A204.1 (cell line): ENCODE measurements around the gene FBXW9.
A peak's percentile ranks its signal among the peaks of the same experiment; 100 is the strongest.
"Not testable (repeated sequence)": the region's sequence is repeated elsewhere in the genome, so short reads cannot be mapped to it uniquely, and the experiment has no call there.

ENCODE experiments used
- FAIRE-seq: peaks from 2 replicates; lab custom pipeline; 2012; peaks lifted over from hg19 to GRCh38; lab: Jason Lieb, UNC

FBXW9 gene

DNA sequence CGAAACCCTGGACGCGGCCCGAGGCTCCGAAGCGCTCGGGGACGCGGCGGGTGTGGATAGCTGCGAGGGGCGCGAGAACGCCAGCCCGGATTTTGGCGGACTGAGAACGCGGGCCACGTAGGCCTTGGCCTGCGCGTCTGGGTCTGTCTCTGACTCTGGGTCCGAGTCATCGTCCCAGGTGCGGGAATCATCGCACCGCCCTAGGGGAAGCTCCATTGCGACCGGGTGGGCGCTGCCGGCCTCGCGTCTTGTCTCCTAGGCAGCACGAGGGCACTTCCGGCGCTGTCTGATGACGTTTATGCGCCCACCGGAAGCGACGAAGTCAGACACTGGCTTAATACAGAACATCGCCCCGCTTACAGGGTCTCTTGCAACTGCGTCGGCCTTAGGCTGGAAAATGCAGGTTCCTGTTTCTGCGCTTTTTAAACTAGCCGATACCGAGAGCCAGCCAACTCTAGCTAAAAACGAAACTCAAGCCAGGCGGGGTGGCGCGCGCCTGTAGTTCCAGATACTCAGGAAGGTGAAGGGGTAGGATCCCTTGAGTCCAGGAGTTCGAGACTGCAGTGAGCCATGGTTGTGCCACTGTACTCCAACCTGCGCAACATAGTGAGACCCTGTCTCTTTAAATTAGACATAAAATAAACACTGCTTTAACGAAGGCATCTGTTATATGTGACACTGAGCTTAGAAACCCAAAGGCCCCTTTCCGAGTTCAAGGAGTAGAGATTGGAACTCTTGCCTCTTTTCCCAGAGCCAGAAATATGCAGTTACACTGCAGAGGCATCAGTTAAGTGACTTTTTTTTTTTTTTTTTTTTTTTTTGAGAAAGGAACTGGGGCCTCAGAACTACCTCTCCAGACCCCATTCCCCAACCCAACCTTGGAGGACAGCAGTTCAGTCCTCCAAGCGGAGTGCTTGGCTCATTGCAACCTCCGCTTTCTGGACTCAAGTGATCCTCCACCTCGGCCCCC lies at the start of gene FBXW9:
Gene FBXW9 (minus strand): TSS at position 266 of the 970 bp plus-strand sequence. CDS start 50 bp downstream, at position 216.
- no peak for FAIRE-seq

DNA sequence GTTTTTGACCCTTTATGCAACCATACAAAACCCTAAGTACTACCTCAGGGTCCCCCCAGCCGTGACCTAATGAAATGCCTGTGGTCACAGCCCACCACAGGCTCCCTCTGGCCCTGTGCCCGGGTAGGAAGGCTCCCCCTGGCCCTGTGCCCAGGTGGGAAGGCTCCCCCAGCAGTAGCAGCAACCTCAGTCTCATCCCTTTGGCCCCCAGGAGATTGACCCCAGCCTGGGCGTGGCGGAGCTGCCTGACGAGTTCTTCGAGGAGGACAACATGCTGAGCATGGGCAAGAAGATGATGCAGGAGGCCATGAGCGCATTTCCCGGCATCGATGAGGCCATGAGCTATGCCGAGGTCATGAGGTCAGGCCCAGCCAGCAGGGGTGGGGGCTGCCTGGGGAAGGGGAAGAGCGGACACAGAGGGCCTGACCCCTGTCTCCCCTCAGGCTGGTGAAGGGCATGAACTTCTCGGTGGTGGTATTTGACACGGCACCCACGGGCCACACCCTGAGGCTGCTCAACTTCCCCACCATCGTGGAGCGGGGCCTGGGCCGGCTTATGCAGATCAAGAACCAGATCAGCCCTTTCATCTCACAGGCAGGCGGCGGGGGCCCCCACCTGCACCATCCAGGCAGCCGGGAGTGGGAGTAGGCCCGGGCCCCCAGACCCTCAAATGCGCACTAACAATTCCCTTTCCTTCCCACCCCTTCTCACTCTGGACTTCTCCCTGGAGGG lies 48.9 kb upstream of the FBXW9 start:
- no peak for FAIRE-seq

GRCh38 chr19:12737835-12738351 lies 41.5 kb upstream of the FBXW9 start:
- no peak for FAIRE-seq

GRCh38 chr19:12736995-12737834 lies 40.8 kb upstream of the FBXW9 start, which contains the start of gene GET3:
TSS of gene GET3 (plus strand) at chr19:12737497. CDS start at chr19:12737506, 9 bp downstream.
- FAIRE-seq: peak; percentile 100

GRCh38 chr19:12733369-12734214 lies 37.2 kb upstream of the FBXW9 start:
- no peak for FAIRE-seq

- no peak for FAIRE-seq
These were observed 34.9 kb upstream of the FBXW9 start for GRCh38 chr19:12731337-12731736.

GRCh38 chr19:12730064-12730463 lies 33.6 kb upstream of the FBXW9 start:
- FAIRE-seq: no peak

DNA sequence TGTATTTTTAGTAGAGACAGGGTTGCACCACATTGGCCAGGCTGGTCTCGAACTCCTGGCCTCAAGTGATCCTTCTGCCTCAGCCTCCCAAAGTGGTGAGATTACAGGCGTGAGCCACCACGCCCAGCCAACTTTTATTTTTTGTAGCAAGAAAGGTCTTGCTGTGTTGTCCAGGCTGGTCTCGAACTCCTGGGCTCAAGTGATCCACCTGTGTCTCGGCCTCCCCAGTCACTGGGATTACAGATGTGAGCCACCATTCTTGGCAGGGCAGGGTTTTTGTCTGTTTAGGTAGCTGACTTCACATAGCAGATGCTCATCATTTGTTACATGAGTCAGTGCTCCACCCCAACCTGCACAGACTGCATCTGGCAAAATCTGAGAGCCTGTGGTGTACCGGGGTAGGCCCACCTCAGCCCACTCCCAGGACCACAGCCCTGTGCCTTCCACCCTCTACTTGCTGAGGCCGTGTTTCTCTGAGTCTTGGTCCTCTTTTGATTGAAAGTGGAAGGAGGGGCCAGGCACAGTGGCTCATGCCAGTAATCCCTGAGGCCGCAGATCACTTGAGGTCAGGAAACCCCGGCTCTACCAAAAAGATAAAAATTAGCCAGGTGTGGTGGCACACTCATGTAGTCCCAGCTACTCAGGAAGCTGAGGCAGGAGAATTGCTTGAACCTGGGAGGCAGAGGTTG lies 31.5 kb upstream of the FBXW9 start:
- no peak for FAIRE-seq

DNA sequence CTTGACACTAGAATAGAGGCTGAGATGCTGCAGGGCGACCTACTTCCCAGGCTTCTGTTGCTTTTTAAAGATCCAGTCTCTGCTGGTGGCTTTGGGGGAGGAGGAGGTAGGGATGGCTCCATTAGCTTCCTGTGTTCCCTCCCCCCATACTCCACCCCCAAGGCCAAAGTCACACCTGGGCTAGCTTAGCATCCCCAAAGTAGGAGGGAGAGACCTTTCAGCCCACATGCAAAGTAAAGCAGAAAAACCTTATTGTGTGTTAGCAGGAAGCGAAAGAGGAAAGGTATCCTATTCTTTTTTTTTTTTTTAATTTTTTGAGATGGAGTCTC lies 30.5 kb upstream of the FBXW9 start:
- FAIRE-seq: no peak

GRCh38 chr19:12725612-12726011 lies 29.2 kb upstream of the FBXW9 start:
- FAIRE-seq: not testable (repeated sequence)

- FAIRE-seq: no peak
These were observed 27.4 kb upstream of the FBXW9 start, which contains the start of gene TNPO2 for GRCh38 chr19:12723641-12724426. TSS of gene TNPO2 (minus strand) at chr19:12723932. CDS start at chr19:12720977, 2,955 bp downstream.

GRCh38 chr19:12723381-12723640 lies 26.9 kb upstream of the FBXW9 start:
- FAIRE-seq: no peak

GRCh38 chr19:12722566-12723380 lies 26.3 kb upstream of the FBXW9 start:
- peak; percentile 97 for FAIRE-seq

DNA sequence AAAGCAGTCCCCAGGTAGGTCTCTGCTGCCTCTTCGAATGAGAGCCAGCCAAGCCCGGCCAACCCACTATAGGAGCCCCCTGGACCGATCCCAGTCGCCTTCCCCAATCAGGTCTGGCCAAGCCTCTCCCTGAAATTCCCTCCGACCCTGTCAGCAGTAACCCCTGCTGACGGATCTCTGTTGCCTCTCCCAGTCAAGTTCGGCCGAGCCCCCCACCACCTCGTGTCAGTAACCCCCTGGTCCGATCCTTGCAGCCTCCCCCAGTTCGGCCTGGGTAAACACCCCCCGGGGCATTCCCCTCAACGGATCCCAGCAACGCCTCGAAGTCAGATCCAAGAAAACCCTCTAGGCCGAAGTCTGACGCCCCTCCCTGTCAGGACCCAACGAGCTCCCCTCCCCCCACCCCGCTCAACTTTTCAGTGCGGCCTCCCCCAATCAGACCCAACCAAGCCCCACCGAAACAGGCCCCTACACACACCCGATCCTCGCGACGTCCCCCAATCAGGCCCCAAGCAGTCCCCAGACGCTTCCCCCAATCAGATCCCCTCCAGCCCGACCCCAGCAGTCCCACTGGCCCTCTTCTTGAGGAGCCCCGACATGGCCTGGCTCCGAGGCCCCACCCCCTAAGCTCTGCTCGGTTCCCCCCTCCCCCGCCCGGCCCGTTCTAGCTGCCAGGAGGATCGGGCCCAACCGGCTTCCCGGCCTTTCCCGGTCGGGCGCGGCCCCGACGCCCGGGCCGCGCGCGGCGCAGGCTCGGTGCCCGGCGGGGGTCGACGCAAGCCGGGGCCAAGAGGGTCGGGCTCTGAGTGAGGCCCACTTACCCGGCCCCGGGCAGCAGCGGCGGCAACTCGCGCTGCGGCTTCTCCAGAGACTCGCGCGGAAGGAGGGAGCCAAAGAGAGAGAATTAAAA lies 25.5 kb upstream of the FBXW9 start:
- FAIRE-seq: no peak

DNA sequence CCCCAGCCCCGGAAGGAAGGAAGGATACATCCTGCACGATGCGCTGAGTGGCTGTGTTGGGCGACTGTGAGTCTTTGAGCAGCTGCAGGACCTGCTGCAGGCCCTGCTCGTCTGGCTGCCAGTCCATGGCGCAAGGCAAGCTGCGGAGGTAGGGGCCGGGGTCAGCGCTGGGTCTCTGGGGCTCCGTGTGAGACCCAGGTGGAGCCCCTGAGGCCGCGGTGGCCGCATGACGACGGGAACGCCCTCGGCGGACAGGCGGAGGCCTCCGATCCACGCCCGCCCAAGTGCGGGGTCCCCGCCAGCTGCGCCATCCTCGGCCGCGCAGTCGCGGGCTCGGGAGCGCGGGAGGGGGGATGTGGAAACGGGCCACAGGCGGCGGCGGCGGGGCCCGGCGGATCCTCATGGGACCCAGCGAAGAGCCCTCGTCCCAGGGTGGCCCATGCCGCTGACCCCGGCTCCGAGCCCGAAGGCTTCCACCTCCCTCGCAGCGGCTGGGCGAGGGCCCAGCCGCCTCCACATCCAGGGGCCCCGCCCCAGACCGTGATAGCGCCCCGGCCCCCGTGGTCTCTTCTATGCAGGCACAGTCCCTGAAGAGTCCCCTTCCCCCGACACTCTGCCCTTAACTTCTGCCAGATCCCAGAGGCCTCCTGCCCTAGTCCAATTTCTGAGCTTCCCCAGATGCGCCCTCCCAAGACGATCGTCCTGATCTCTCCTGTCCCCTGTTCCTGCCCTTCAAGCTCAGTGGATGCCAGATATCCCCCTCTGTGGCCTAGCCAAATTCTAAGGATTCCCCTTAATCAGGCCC lies 24.6 kb upstream of the FBXW9 start:
- no peak for FAIRE-seq

- FAIRE-seq: no peak
These were observed 23.9 kb upstream of the FBXW9 start for GRCh38 chr19:12720296-12720695.

DNA sequence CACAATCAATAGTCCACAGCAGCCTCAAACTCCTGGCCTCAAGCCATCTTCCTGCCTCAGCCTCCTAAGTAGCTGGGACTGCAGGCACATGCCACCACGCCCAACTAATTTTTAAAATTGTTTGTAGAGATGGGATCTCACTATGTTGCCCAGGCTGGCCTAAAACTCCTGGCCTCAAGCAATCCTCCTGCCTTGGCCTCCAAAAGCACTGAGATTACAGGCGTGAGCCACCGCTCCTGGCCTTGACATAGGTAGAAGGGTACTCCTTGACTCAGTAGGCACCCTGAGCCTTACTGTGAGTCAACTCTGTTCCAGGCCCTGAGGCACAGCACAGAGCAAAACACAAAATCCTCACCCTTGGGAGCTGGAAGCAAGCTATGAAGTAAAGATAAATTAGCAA lies 19.5 kb upstream of the FBXW9 start:
- no peak for FAIRE-seq
